ENCODE data around the gene HTR3A.
"Not testable (repeated sequence)": the region's sequence is repeated elsewhere in the genome, so short reads cannot be mapped to it uniquely, and the experiment has no call there.

HTR3A gene

GRCh38 chr11:113974741-113975470 is at the start of gene HTR3A:
HTR3A (plus strand) TSS chr11:113975108; CDS start chr11:113975326, 218 bp downstream.
- DNase-seq (ENCODE audit: low read depth) = no peak

- DNase-seq (ENCODE audit: low read depth) = no peak
Observed at GRCh38 chr11:113926273-113927197, 48.4 kb upstream of the HTR3A start.

DNA sequence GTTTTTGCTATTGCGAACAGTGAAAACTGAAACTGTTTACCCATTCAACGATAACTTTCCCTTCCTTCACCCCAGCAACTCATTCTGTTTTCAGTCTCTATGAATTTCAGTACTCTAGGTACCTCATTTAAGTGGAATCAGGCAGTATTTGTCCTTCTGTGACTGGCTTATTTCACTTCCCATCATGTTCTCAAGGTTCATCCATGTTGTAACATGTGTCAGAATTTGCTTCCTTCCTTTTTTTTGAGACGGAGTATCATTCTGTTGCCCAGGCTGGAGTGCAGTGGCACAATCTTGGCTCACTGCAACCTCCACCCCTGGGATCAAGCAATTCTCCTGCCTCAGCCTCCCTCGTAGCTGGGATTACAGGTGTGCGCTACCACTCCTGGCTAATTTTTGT is 46.6 kb upstream of the HTR3A start:
- DNase-seq (ENCODE audit: low read depth) = no peak

GRCh38 chr11:113932788-113933187 is 42.1 kb upstream of the HTR3A start:
- DNase-seq (ENCODE audit: low read depth) = no peak

DNA sequence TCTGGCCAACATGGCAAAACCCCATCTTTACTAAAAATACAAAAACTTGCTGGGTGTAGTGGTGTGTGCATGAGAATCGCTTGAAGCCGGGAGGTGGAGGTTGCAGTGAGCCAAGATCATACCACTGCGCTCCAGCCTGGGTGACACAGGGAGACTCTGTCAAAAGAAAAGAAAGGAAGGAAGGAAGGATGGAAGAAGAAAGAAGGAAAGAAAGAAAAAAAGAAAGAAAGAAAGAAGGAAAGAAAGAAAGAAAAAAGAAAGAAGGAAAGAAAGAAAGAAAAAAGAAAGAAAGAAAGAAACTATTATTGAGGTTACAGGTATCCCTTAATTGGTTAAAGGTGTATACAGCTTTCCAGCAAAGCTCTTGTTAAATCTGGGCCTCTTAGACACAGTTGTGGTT is 40.7 kb upstream of the HTR3A start:
- DNase-seq (ENCODE audit: low read depth) = not testable (repeated sequence)

- DNase-seq (ENCODE audit: low read depth) = no peak
Observed at GRCh38 chr11:113934761-113935160, 40.1 kb upstream of the HTR3A start.

DNA sequence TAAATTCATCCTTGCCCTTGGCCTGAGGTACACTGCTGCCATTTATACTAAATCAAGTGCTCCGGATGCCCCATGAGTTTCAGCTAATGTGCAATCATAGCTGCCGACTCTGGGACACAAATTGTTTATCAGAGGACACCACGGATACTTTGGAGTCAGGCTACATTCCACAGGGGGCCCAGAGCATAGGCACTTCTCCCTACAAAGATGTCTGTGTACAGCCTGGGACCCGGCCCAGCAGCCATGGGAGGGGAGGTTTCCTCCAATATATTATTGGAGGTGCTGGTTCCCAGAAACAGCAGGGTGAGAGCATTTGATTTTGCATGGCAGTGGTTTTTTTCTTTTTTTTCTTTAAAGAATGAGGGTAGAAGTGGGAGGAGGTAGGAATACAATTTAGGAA is 39.0 kb upstream of the HTR3A start:
- no peak for DNase-seq (ENCODE audit: low read depth)

DNA sequence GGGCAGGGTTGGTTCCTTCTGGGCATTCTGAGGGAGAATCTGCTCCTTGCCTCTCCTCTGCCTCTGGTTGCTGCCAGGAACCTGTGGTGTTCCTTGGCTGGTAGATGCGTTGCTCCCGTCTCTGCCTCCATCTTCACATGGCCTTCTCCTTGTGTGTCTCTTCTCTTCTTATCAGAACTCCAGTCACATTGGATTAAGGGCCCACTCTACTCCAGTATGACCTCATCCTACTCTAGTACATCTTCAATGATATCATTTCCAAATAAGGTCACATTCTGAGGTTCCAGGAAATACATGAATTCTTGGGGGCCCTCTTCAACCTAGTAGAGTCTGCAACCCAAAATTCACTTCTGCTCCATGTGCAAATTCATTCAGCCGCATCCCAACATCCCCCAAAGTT is 37.0 kb upstream of the HTR3A start:
- DNase-seq (ENCODE audit: low read depth) = no peak

DNA sequence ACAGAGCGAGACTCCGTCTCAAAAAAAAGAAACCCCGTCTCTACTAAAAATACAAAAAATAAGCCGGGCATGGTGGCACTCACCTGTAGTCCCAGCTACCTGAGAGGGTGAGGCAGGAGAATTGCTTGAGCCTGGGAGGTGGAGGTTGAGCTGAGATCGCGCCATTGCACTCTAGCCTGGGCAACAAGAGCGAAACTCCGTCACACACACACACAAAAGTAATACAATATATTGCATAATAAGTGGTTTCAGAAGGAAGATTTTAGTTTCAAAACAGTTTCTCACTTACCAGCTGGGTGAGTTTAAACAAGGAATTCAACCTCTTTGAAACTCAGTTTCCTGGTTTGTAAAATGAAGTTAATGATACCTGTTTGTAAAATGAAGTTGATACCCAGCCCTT is 32.7 kb upstream of the HTR3A start:
- no peak for DNase-seq (ENCODE audit: low read depth)

- DNase-seq (ENCODE audit: low read depth) = not testable (repeated sequence)
Observed at GRCh38 chr11:113946162-113946561, 28.7 kb upstream of the HTR3A start.

DNA sequence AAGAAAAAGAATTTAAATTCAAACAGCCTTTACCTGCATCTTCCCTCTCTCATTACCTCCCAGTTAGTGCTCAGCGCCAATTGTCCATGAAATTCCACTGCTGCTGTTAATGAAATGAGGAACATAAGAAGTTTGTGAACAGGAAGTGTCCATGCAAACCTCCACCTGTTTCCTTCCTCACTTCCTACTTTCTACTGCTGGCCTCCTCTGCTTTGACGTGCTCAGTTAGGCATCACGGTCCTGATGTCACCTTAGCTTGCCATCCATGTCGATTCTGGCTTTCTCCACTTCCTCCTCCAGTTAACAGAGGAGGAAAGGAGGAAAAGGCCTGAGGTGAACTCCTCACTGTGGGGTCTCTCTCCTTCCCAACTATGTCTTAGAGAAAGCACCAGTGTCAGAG is 26.9 kb upstream of the HTR3A start:
- DNase-seq (ENCODE audit: low read depth) = no peak

DNA sequence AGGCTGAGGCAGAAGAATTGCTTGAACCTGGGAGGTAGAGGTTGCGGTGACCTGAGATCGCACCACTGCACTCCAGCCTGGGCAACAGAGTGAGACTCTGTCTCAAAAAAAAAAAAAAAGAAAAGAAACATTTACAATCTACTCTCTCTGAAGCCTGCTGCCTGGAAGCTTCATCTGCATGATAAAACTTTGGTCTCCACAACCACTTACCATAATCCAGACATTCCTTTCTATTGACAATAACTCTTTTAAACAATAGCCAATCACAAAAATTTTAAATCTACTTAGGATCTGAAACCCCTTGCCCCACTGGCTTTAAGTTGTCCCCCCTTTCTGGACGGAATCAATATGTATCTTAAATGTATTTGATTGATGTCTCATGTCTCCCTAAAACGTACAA is 25.0 kb upstream of the HTR3A start:
- no peak for DNase-seq (ENCODE audit: low read depth)

GRCh38 chr11:113951537-113951936 is 23.4 kb upstream of the HTR3A start:
- no peak for DNase-seq (ENCODE audit: low read depth)

DNA sequence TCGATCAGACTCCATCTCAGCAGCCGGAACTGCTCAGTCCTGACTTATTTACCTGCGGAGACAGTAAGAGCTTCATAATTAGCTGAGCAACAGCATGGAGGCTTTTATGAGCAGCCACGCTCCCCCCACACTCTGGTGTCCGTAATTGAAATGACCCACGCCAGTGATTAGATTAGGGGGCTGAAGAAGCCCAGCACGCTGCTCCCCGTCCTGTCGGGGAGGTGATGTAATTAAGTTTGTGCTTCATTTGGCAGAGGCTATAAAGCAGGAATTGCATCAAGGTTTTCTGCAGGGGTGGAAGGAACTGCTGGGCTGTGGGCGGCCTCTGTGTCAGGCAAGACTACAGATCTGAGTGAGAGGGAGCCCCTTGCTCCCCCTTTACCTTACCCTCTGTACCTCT is 22.8 kb upstream of the HTR3A start:
- no peak for DNase-seq (ENCODE audit: low read depth)

DNA sequence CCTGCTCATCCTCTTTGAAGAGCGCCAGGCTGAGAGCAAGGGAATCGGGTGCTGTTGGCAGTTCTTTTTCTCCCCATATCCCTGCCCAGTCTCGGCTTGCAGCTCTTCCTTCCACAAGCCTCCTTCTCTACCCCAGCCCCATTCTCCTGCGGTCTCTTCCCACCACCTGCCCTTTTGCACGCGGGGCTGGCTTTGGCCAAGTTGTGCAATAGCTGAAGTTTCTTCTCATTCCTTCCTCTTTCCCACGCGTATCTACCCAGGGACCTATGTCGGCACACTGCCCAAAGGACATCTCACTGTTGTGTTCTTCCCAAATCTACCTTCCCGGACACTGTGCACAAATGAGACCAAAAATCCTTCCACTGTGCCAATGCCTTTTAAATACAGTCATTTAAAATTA is 22.3 kb upstream of the HTR3A start:
- no peak for DNase-seq (ENCODE audit: low read depth)

GRCh38 chr11:113954235-113954634 is 20.7 kb upstream of the HTR3A start:
- no peak for DNase-seq (ENCODE audit: low read depth)

DNA sequence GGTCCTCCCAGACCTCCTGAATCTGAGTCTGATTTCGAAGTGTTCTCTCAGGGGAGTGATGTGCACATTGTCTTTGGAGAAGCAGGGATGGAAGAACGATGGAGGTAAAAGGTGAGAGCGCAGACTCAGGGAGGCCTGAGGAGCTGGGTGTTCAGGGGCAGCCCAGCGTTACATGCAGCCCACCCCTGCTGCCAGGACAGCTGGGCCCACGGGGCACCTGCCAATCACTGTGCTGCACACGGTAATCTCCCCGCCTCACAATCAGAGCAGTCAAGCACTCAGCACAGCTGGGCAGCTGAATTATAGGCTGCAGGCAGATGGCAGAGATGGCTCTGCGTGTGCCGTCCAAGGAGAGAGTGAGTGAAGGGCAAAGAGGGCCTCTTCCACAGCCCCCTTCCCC is 17.9 kb upstream of the HTR3A start:
- DNase-seq (ENCODE audit: low read depth) = no peak

DNA sequence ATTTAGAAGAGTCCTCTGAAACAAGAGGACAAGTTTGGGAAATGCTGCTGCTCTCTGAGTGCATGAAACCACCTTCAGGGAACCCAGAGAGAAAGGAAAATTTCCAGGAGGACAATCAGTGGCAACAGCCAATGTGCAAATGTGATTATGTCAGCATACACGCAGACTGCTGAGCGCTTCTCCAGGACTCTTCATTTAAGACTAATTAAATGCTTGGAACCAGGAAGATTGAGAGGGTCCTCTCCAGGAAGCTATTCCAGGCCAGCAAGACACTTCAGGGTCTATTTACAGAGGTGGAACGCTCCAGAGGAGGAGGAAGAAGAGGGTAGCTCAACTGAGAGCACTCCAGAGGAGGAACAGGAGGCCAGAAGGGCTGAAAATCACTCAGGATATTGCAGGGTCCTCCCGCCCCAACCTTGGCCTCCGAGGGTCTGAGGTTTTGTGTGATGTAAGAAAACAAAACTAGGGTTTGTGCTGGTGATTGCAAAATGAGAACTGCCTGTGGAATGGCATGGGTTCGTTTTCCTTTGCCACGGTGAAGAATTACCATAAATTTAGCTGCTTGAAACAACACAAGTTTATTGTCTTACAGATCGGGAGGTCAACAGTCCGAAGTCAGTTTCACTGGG is 14.1 kb upstream of the HTR3A start:
- no peak for DNase-seq (ENCODE audit: low read depth)

DNA sequence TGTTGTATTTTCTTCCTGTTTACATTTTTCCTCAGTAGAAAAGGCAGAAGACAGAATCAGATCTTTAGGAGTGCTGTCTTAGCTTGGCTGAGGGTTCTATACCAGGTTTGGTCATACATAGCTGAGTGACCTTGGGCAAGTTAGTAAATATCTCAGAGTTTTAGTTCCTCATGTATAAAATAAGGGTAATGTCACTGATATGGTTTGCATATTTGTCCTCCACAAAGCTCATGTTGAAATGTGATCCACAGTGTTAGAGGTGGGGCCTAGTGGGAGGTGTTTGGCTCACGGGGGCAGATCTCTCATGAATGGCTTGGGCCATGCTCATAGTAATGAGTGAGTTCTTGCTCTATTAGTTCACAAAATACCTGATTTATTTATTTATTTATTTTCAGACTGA is 7.5 kb upstream of the HTR3A start:
- no peak for DNase-seq (ENCODE audit: low read depth)

DNA sequence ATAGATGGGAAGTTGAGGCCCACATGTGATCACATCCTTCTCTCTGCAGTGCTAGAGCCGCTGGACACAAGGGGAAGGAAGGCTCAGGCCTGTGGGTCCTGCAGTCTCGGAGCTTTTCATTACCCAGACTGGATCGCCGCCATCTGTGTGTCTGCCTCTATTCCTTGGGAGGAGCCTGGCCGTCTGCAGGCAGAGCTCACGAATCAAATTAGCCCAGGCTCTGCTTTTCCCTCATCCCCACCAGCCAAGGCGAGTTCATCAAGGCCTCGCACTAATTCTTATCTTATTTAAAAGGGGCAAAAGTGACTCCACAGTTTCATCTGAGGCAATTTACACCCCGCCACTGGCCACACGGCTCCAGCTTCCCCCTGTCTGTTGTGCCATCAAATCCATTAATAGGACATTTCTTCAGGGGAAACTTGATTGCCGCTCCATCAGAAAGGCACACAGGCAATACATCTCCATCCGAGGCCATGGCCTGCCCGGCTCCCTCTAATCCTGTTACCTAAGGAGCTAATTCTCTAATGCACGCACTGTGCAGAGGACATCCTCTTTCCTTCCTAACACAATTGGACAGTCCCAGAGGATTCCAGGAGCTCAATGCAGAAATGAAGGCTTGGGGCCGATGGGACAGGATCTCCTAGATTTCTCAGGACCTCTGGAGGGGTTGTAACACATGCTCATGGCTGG is 3.3 kb upstream of the HTR3A start:
- DNase-seq (ENCODE audit: low read depth) = no peak

DNA sequence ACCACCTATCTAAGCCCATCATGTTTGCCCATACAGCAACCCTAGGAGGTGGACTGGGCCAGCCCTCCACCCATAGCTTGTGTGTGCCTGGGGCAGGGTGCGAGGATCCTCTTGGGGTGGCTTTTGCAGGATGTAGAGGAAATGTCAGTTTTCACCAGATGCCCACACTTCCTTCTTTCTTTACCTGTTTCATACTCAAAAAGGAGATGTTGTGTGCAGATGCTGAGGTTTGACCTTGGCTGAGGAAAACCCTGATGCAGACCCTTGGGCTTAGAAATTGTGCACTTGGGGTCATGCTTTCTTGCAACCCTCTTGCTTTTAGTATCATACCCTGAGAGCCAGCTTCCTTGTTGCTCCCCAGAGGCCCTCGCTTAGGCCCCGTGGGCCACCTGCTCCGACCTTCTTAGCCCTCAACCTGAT is 2.2 kb downstream of the HTR3A start:
- no peak for DNase-seq (ENCODE audit: low read depth)

DNA sequence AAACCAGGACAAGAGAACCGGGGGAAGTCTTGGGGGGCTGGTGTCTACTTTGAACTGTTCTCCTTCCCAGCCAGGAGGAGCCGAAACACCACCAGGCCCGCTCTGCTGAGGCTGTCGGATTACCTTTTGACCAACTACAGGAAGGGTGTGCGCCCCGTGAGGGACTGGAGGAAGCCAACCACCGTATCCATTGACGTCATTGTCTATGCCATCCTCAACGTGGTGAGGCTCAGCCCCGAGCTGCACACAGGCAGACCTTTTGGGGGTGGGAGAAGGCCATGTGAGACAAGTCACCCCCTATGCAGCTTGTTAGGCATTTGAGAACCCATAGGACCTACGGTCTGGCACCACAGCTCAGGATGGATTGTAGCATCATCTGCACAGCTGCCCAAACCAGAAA is 2.8 kb downstream of the HTR3A start:
- DNase-seq (ENCODE audit: low read depth) = no peak

All from stimulated activated CD8-positive, alpha-beta memory T cell treated with anti-CD3 and anti-CD28 coated beads, Interleukin-4, amount 100 ng/mL, for 24 hours (primary cell).